GM23248 (cell line): ENCODE measurements around the gene TSHZ2.

Source experiments
- EZH2 ChIP-seq: fragments of 200-600 bp; sonication (generic); IDR thresholded peaks from 2 replicates; pipeline ENCODE4 v1.6.1; 2018; ENCODE audit warnings: antibody characterized with exemption, mild to moderate bottlenecking; ENCODE audit not compliant: insufficient read depth, poor library complexity, severe bottlenecking
- EZH2phosphoT487 ChIP-seq: fragments of 200-600 bp; sonication (generic); IDR thresholded peaks from 2 replicates; pipeline ENCODE4 v1.6.1; 2018; ENCODE audit warnings: antibody characterized with exemption, moderate library complexity, mild to moderate bottlenecking, low read depth; ENCODE audit not compliant: insufficient read depth

GRCh38 chr20:53091789-53092188 is 119.6 kb downstream of the TSHZ2 start:
- TF ChIP-seq EZH2phosphoT487: no peak
- TF ChIP-seq EZH2: no peak
